IPS DF 19.7 (cell line): Measurements from ENCODE around the gene TMEM187.

Experiments used
- DNase-seq: peaks from one replicate; pipeline ENCODE4 v3.0.0-alpha.2; 2013; ENCODE audit warnings: low read depth, low spot score

TMEM187 gene

DNA sequence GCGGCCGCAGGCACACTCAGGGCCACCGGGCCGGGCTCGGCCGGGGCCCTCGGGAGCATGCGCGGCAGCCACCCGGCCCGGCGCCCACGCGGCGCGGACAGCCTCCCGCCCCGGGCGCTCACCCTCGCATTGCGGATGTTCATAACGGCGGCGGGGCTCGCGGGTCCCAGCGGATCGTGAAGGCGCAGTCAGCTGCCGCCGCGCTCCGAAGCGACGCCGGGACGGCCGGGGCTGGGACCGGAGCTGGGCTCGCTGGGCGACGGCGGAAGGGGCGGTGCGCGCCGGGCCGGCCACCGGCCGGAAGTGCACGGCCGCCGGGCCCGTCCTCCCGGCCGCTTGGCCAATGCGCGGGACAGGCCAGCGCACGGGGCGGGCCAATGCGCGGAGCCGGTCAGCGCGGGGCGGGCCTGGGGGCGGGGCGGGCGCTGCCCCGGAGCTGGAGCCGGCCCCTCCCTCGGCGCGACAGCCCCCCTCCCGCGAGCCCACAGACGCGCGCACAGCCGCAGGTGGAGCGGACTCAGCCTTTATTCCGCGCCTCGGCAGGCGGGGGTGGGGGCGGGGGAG lies 37.7 kb upstream of the TMEM187 start, which contains the start of gene NAA10:
Gene NAA10 (minus strand): TSS at position 276 of the 564 bp plus-strand sequence. CDS start 133 bp downstream, at position 143.
- no peak for DNase-seq

DNA sequence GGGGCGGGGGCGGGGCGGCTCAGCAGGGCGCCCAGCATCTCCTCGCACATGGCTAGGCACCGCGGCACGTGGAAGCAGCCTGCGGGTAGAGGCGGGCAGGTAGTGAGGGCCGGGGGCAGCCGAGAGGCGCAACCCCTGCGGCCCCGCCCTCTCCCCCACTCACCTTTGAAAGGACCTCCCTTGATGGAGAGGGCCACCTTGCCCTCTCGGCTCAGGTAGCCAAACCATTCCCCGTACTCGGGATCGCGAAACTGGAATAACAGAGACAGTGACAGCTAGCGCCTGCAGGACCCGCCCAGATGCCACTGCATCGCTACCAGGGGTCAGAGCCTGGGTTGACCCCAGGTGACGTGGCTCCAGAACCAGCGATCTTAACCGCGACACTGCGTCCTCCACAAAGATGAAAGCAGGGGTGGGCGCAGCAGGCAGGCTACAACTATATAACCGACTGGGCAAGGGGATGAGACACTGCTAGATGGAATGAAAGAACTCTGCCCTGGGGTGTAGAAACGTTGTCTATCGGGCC lies 37.2 kb upstream of the TMEM187 start:
- DNase-seq = no peak

DNA sequence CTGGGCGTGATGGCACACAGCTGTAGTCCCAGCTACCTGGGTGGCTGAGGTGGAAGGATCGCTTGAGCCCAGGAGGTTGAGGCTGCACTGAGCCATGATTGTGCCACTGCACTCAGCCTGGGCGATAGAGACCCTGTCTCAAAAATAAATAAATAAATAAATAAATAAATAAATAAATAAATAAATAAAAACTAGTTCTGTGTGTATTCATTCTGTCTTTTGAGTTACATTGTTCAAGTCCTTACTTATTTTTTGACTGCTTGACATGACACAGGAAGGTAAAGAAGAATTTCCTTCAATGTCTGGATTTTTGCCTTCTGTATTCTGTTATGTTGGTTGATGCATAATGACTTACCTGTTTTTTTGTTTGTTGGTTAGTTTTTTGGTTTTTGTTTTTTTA lies 35.5 kb upstream of the TMEM187 start:
- no peak for DNase-seq

DNA sequence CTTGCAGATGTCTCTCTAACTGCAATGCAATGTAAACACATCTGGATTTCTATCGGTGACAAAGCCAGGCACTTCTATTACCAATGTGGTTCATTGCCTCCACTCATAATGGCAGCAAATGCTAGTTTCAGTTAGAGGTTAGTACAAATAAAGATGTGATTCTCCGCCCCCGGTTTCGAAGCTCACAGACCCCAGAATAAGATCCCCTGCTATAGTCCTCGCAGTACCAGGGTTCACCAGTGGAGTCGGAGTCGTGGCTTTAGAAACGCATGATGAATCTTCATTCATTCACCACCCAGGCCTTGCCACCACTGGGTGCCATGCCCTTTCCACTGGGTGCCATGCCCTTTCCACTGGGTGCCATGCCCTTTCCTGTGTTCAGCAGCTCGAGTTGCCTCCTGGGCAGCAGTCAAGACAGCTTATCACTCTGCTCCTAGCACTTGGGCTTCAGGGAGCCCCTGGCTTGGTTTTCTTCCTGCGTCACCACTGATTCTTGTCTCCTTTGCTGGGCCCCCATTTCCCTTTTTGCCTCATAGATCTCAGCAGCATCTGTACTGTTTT lies 34.2 kb upstream of the TMEM187 start:
- DNase-seq = no peak

DNA sequence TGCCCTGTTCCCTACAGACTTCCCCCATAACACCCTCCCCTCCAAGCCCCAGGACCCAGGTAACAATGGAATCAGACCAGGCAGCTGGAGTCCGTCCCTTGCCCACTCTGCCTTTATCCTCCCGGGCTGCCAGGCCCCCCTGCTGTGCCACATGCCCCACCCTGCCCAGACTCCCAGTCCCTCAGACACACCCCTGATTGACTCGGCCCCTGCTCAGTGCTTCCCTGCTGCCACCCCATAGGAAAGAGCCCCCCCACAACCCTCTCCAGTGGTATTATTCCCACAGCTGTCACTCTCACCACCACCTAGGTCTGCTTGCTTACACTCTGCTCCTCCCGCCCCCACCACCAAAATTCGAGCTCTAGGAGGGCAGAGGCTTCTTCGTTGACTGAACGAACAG lies 33.0 kb upstream of the TMEM187 start:
- no peak for DNase-seq

DNA sequence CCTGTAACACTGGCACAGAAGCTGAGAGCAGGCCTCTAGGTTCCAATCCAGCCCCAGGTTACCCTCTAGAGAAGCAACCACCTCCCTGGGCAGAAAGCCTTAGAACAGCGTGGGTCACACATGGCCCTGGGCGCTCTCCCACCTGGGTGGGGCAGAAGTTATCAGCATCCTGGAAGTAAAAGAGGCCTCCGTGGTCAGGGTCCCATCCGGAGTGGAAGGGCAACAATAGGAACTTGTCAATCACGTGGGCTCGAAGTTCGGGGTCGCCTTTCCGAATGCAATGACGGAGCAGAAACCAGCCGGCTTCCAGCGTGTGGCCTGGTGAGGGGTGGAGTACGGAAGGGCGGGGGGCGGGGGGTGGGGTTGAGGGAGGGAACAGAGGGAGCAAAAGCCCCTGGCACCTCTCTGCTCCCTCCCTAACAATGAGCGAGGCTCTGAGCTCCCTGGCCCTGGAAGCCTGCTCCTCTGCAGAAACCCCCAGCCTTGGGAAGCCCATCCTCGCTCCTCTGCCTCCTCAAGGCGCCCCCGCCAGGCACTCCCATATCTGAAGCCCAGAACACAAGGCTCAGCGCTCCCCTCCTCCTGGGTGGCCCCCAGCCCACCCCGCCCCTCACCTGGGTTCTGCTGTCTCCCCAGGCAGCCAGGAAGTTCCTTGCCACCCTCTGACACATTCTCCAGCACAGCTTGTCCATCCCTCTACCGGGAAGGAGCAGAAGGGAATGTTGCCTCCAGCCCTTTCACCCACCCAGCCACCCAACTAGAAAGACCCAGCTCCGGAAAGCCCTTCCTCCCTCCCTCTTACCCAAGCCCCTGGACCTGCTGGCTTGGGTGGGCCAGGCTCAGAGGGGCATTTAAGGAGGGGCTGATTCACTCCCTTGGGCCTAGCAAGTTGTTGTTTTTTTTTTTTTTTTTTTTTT lies 31.0 kb upstream of the TMEM187 start:
- DNase-seq = no peak

DNA sequence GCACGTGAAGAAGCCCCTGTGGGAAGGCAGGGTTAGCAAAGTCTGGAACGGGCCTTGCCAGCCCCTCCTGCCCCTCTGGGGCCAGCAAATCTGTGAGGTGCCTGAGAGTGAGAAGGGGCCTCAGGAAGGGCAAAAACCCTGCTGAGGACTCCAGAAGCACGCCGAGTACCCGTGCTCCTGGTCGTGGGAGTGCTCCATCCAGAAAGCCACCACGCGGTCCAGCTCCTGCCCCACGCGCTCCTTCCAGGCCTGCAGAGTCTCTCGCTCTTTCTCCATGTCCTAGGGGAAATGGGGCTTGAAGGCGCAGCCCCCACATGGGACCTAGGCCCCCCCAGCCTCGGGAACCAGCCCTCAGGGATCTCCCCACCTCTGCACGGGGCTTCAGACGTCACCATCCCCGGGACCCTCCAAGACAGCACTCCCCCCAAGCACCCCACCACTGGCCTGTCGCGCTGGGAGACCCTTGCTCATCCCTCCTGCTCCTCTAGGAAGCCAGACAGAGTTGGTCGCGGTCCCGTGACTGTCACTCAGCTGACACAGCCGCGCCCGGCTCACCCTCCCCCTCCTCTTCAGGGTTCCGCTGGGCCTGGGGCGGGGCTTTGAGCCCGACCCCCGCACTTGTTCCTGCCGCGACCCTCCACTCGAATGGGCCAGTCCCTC lies 28.3 kb upstream of the TMEM187 start, which contains the start of gene RENBP:
Gene RENBP (minus strand): TSS at position 504 of the 660 bp plus-strand sequence. CDS start 33 bp downstream, at position 471.
- no peak for DNase-seq

DNA sequence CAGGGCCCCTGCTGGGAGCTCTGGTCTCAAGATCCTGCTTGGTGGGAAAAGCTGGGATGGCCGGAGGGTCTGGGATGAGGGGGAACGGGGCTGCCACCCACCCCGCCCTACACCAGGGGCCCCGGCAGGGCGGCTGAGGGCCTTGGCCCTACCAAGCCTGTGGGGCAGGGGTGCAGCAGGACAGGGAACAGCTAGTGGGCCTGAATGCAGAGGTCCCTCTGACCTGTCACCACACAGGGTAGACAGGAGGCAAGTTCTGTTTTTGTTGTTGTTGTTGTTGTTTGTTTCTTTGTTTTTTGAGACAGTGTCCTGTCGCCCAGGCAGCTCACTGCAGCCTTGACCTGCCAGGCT lies 27.8 kb upstream of the TMEM187 start:
- no peak for DNase-seq

DNA sequence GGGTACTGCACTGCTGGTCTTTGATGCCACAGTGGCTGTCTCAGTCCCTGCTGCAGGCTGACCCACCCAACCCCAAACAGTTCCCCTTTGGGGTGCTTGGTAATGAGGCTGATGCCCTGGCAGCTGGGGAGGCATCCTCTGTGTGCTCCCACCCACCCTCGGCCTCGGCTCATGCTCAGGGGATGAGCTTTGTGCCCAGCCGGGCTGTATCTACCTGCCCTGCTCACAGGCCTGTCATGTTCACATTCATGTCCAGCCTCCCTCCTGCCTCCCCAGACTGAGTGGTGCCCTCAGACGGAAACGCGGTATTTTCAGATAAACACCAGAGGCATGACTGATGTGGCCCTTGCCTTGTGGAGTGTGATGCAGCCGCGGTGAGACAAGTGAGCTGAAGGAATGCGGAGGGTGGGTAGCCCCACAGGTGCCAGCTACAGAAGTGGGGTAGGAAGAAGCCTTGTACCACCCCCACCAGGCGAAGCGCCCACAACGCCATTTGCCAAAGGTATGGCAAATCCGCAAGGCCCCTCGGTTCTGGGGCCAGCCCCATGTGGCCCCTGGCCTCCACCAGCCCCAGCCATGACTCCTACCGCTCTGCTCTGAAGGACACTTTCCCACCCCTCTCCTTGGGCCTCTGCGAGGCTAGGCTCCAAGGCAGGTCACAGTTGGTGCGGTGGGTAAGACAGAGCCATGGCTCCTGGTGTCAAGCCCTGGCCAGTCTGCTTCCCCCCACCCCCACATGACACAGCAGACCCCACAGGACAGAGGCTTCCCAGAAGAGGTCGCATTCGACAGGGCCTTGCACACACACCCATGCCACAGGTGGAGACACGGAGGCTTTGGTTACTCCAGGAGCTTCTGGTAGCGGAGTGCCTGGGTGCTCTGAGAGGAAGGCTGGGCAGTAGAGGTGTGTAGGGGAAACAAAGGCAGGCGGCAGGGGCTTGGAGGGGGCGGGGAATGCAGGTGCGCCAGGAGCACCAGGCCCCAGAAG lies 26.3 kb upstream of the TMEM187 start:
- DNase-seq = no peak

DNA sequence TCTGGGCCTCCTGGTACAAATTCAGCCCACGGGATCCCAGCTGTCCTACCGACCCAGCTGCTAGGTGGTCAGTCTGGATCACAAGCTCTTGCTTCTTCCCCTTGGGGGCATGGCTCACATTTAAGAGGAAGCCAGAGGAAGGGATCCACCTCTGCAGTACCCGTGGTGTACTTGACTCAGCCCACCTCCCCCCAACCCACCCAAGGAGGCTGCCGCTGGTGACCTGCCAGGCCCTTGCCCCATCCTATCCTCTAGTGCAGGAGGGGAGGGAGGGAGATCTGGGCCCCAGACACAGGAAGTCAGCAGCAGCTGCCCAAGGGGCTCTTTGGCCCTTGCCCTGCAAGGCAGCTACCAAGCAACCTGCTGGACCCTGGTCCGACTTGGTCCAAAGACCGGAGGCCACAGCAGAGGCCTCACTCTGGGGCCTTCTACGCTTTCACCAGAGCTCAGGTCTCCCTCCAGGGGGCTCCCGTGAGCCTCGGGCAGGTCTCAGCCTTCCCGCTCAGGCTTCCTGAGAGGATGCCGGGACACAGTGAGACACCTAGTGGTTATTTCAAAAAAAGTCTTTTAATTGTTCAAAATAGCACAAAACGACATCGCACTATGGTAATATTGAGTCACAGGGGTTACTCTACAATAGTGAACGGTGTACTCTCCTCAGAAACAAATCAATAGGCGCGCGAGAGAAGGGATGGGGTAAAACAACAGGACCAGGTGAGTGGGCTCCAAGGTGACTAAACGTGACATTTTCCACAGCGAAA lies 25.4 kb upstream of the TMEM187 start:
- no peak for DNase-seq

DNA sequence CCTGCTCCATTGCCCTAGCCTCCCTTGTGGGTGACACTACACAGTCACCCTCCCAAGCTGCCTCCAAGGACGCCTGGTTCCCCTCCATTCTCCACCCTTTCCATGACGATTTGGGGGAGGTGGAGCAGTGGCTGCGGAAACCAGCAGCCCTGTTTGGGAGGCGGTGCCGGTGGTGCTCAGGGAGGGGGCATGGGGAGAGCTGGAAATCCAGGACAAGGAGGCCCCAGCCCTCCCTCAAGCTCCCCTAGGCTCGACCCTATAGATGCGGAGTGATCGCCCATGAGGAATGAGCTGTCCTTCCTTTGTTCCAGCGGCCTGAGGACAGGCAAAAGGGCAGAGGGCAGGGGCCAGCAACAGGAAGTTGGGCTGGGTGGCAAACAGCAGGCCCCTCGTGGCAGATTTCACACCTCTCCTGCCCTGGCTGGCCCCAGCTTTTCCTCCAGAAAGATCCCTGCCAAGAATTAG lies 24.5 kb upstream of the TMEM187 start:
- DNase-seq = no peak

DNA sequence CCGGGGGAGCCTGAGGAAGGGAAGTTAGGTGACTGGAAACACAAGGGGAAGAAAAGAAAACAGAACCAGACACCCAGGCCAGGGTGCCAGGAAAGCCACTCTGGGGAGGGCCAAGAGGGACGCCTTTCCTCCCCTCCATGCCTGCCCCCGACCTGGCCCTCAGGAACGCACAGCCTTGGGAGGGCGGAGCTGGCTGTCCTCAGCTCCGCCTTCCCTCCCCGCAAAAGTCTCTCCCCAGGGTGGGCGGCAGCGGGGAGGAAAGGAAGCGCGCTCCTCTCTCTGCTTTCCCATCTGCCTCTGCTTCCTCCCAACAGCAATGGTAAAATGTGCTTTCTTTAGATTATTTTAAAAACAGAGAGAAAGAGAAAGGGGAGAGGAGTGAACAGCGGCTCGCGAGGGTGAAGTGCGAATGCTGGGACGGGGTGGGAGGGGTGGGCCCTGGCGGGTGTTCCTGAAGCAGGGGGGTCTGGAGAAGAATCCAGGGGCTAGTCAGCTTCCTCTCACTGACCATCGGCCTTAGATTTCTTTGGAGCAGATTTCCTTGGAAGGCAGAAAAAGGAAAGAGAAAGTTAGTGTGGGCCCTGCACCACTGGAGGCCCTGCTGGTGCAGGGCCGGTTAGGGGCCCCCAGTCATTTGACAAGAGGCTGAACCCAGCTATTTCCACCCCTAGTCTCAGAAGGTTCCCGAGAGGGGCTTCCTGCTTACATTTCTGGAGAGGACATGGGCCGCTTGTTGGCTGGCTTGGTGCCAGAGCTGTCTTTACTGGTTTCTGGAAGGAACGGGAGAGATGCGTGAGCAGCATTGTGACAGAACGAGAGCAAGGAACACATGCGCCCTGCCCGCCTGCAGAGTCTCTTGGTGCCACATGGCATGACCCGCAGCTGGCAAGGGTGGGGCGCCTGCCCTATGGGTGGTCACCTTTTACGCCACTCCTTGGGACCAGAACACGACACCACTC lies 23.4 kb upstream of the TMEM187 start:
- DNase-seq = no peak

DNA sequence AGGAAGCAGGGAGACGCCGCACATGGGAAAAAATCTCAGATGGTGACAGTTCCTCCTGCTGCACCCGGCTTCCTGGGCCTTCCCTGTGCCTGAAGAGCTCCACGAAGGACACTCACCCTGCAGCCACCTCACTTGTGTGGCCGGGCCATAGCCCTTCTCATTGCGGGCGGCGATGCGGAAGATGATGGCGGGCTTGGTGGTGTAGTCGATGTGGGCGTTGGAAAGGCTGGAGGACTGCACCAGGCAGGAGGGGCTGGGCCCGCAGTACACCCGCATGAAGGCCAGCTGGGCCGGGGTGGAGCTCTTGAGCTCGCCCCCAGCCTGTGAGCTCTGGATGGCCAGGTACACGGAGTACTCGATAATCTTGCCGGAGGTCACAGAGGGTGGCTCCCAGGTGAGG lies 22.4 kb upstream of the TMEM187 start:
- no peak for DNase-seq

DNA sequence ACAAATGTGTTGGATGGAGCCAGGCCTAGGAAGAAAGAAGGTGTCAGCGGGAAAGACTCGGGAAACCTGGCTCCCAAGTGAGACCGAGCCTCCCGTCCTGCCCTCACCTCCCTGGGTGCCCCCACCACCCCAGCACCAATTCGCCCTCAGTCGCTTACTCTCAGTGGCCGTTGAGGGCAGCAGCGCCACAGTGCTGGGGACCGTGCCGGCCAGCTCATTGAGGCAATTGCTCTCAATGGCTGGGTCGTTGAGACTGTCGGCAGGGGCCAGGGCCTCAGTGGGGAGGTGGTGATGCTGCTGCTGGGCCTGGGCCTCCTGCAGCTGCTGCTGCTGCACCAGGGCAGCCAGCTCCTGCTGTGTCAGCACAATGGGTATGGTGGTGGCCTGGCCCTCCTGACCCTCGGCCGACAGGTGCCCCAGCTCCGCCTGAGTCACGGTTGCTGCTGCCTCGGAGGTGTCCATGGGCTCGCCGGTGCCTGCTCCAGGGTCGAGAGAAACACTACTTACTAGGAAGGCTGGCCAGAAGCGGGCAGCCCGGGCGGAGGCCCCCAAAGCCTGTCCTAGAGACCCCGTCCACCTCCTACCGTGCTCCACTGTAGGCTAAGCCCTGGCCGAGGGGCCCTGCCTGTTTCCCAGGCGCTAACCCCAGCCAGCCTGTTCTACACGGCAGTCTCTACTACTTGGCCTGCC lies 20.7 kb upstream of the TMEM187 start:
- DNase-seq = no peak

DNA sequence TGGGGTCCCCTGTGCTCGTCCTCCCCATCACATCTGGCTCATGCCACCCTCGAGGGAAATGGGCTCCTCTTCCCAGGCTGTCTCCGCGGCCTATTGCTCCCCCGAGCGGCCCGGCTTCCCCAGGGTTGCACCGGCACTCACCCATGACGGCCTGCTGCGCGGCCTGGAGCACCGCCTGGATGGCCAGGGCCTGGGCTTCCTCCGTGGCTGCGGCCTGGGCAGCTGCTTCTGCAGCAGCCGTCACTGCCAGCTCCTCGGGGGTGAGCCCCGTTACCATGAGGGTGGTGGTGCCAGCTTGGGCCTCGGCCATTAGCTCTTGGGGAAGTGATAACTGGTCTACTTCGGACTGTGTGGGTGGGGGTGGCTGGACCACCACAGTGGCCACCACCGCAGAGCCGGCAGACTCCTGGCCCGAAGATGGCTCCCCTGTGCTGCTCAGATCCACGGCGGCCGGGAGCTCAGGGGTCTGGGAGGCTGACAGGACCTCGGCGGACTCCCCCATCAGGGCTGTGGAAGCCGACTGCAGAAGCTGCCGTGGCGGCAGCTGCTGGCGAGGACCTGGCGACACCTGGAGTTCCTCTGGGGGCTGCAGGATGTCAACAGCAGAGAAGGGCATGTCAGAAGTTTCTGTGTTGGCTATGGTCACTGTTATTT lies 20.1 kb upstream of the TMEM187 start:
- no peak for DNase-seq

DNA sequence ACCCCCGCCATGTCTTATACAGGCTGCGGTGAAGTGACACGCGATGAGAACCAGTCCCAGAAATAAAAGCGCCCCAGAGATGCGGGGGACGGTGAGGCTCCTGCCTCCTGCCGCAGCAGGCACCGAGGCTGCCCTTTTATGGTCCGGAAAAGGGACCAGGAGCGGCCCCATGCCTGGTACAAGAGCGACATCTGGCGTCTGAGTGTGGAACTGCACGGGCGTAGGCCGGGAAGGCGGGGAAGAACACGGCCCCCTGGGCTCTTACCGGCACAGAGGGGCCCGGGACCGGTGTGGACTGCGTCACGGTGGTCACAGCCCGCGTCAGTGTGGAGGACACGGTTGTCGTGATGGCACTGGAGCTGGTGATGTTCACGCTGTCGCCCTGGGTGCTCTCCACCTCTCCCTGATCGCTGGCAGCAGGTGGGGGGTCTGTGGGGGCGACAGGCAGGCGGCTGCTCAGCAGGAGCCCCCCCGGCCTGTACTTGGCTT lies 19.2 kb upstream of the TMEM187 start:
- no peak for DNase-seq

DNA sequence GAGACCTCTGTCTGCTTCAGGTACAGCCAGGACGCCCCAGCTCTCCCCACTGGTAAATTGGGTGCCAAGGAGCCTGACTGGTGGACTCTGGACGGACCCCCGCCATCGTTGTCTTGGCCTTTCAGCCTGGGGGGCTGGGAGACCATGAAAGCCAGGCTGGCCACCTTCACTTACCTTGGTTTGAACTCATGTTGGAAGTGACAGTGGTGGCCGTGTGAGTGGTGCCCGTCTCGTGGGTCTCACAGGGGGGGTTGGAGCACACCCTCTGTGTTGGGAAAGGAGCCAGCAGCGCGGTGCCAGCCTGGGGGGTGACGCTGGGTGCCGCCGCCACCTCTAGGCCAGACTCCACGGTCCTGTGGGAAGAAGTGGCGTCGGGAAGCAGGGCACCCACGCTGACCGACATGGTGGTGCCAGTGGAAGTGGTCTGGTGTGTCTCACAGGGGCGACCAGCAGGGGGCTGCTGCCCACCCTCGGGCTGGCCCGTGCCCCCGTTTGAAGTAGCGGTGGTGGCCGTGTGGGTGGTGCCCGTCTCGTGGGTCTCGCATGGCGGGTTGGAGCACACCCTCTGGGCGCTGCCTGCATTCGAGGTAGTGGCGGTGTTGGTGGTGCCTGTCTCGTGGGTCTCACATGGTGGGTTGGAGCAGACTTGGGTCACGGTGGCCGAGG lies 18.5 kb upstream of the TMEM187 start:
- DNase-seq = no peak
